PC-9 (cell line): ENCODE data around the gene GALNT2. TPM values are rescaled to one million over a fixed set of nuclear protein-coding genes. Genes with fewer than 3 reads are reported as not detected.

ENCODE experiments used
- BruUV-seq: library from RNA; stranded (reverse); fragments of 400-500 nt; replicated peaks from 2 replicates; lab custom pipeline; 2021; lab: Mats Ljungman, UMichigan
- CTCF ChIA-PET: fragments of 300-600 bp; sonication (Branson Sonifier 250); formaldehyde crosslinking; loops from one replicate; lab custom pipeline; 2022; ENCODE audit warnings: antibody characterized with exemption; lab: Charles Lee
- POLR2A ChIA-PET: fragments of 300-600 bp; sonication (Branson Sonifier 250); formaldehyde crosslinking; loops from one replicate; lab custom pipeline; 2022; ENCODE audit warnings: antibody characterized with exemption; ENCODE audit not compliant: unreplicated experiment; lab: Charles Lee
- DNase-seq, 2 experiments: peaks; one replicate each; pipeline versions ENCODE4 v3.0.0 to v3.0.0-alpha.2; 2015 to 2022; ENCODE audit warnings: mixed read lengths in 1 of 2
- H2AFZ ChIP-seq: fragments of 200-600 bp; sonication (generic); 2 replicates; pipeline ENCODE4 v1.8.1; 2017; ENCODE audit warnings: antibody characterized with exemption
- H3F3A ChIP-seq: fragments of 200-600 bp; sonication (generic); 2 replicates; pipeline ENCODE4 v1.8.1; 2017; ENCODE audit warnings: antibody characterized with exemption, mild to moderate bottlenecking, low read depth; ENCODE audit not compliant: insufficient read depth
- H3K27ac ChIP-seq: fragments of 200-600 bp; sonication (generic); 2 replicates; pipeline ENCODE4 v1.6.1; 2016; ENCODE audit warnings: mixed run types
- H3K27me3 ChIP-seq: fragments of 200-600 bp; sonication (generic); 2 replicates; pipeline ENCODE4 v1.6.1; 2016; ENCODE audit warnings: low read depth, mixed run types; ENCODE audit not compliant: insufficient read depth
- H3K36me3 ChIP-seq: fragments of 200-600 bp; sonication (generic); 2 replicates; pipeline ENCODE4 v1.6.1; 2016; ENCODE audit warnings: low read depth, mixed run types
- H3K4me1 ChIP-seq: fragments of 200-600 bp; sonication (generic); replicated peaks from 2 replicates; pipeline ENCODE4 v1.6.1; 2016; ENCODE audit warnings: mixed run types; ENCODE audit not compliant: insufficient read depth
- H3K4me2 ChIP-seq: fragments of 200-600 bp; sonication (generic); 2 replicates; pipeline ENCODE4 v1.6.1; 2017; ENCODE audit warnings: mixed run types
- H3K4me3 ChIP-seq: fragments of 200-600 bp; sonication (generic); 2 replicates; pipeline ENCODE4 v1.6.1; 2016; ENCODE audit warnings: mixed run types
- H3K79me2 ChIP-seq: fragments of 200-600 bp; sonication (generic); 2 replicates; pipeline ENCODE4 v1.6.1; 2017; ENCODE audit warnings: low read depth, mixed run types
- H3K9me2 ChIP-seq: fragments of 200-600 bp; sonication (generic); 2 replicates; pipeline ENCODE4 v1.8.1; 2017; ENCODE audit warnings: mild to moderate bottlenecking; ENCODE audit not compliant: insufficient read depth
- H3K9me3 ChIP-seq: fragments of 200-600 bp; sonication (generic); 2 replicates; pipeline ENCODE4 v1.8.1; 2016; ENCODE audit warnings: low read depth; ENCODE audit not compliant: insufficient read depth
- H4K20me1 ChIP-seq: fragments of 200-600 bp; sonication (generic); 2 replicates; pipeline ENCODE4 v1.8.1; 2017; ENCODE audit not compliant: insufficient read depth
- EZH2 ChIP-seq: fragments of 200-600 bp; sonication (generic); IDR thresholded peaks from 2 replicates; pipeline ENCODE4 v1.8.0; 2017; ENCODE audit warnings: antibody characterized with exemption, low read depth
- intact Hi-C: fragments of 100-400 bp; cut with micrococcal nuclease; formaldehyde crosslinking; loops from one replicate; pipeline ENCODE4 v1.10.0; 2022; ENCODE audit not compliant: unreplicated experiment
- total RNA-seq: library from RNA; stranded (reverse); gene quantifications from 2 replicates; pipeline ENCODE4 v1.2.3, GENCODE V29; 2021
- TF ChIP-seq, protein P1 (sequence below): fragments of 200-600 bp; sonication (generic); conservative IDR thresholded peaks from 2 replicates; pipeline ENCODE4 v1.6.1; 2017; ENCODE audit warnings: mixed run types, antibody characterized with exemption, mild to moderate bottlenecking, moderate library complexity

Gene GALNT2
- total RNA-seq, 1 experiment from 2014 or later: 121 TPM

DNA sequence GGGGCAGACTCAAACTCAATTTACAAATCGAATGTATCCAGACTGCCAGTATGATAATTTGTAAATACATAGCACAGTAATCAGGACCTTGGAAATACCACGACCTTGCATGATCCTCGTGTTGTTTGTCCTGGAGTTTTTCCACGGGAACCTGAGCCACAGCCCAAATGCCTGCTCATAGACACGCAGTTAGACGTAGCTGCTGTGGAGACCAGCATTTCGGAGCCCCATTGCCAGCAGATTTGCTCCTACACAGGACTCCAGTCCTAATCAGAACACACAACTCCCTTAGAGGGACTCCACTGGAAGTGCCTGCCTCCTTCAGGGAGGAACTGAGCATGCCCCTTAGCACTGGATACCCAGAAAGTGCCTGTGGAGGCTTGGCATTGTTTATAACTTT lies 163.2 kb downstream of the GALNT2 start:
- H3K27ac ChIP-seq: no peak overlapping the region
- intact Hi-C loops: loop anchor here (2.0 kb wide), 1 partner anchor 25 kb away; no protein-coding TSS in a partner anchor
- no TSS peak for BruUV-seq
- H3F3A ChIP-seq: no peaks in the 10 kb centered on the region
- H3K4me3 ChIP-seq: no peak overlapping the region
- H3K4me1 ChIP-seq: no peaks in the 10 kb centered on the region
- H3K79me2 ChIP-seq: no peaks in the 10 kb centered on the region
- ChIA-PET POLR2A (no interaction called here), CTCF (no interaction called here)
- no peak for TF ChIP-seq EZH2
- TF ChIP-seq, protein P1, sequence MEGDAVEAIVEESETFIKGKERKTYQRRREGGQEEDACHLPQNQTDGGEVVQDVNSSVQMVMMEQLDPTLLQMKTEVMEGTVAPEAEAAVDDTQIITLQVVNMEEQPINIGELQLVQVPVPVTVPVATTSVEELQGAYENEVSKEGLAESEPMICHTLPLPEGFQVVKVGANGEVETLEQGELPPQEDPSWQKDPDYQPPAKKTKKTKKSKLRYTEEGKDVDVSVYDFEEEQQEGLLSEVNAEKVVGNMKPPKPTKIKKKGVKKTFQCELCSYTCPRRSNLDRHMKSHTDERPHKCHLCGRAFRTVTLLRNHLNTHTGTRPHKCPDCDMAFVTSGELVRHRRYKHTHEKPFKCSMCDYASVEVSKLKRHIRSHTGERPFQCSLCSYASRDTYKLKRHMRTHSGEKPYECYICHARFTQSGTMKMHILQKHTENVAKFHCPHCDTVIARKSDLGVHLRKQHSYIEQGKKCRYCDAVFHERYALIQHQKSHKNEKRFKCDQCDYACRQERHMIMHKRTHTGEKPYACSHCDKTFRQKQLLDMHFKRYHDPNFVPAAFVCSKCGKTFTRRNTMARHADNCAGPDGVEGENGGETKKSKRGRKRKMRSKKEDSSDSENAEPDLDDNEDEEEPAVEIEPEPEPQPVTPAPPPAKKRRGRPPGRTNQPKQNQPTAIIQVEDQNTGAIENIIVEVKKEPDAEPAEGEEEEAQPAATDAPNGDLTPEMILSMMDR: no peak
- H2AFZ ChIP-seq: no peak overlapping the region
- no peak for DNase-seq
- no peaks in the 10 kb centered on the region for H3K36me3 ChIP-seq
- H3K9me2 ChIP-seq: no peaks in the 10 kb centered on the region
- no peaks in the 10 kb centered on the region for H3K9me3 ChIP-seq
- no peaks in the 10 kb centered on the region for H3K27me3 ChIP-seq
- no peak overlapping the region for H3K4me2 ChIP-seq
- H4K20me1 ChIP-seq: no peaks in the 10 kb centered on the region

DNA sequence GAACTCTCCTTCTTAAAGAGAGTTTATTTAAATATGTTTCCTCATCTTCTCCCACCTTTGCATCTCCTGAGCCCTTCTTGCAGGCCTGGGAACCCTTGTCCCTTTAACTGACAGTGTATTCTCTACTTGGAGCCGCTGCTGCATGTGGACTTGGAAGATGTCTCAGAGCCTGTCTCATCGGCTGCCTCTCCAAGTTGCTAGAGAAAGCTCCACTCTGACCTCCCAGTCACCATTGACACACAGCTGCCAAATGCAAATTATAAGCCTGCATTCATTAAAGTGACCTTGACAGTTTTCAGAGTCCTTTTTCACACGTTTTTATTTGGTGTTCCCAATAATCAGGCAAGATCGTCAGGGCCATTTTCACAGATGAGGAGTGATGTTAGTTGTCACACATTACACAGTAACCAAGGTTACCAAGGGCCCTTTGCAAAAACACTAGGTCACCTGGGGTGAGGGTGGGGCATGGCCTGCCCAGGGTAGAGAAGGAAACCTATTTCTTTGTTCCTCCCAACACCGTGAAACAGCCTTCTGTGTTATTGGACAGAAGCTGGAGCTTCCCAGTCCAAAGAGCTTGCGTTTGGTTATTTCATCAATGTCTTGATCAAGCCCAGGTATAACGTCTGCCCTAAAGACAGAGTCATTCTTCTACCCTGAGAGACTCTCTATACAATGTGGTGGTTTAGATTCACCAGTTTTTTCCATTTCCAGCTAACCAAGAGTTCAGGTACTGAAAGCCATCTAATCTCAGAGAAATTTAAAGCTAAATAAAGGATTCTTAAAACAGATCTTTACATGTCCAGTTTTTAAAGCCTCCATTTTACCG lies 164.1 kb downstream of the GALNT2 start:
- Histone ChIP-seq H3K36me3 (0 out of 2 replicates have a peak, but pooled peaks cover under 1% of the 10 kb centered on the region), H3K4me2 (peak overlapping the region; percentile 0; the same call in 1 of the 2 replicates), H3K4me1 (no peaks in the 10 kb centered on the region), H2AFZ (no peak overlapping the region), H3K9me3 (no peaks in the 10 kb centered on the region), H3K27me3 (no peaks in the 10 kb centered on the region), H3F3A (no peaks in the 10 kb centered on the region), H3K4me3 (no peak overlapping the region), H3K9me2 (no peaks in the 10 kb centered on the region), H4K20me1 (no peaks in the 10 kb centered on the region), H3K27ac (no peak overlapping the region), H3K79me2 (no peaks in the 10 kb centered on the region)
- peak in 1 of 2 experiments; percentile 33 for DNase-seq
- TF ChIP-seq EZH2: no peak
- TF ChIP-seq, protein P1: no peak
- BruUV-seq: no TSS peak
- intact Hi-C loops: loop anchor here (2.0 kb wide), 1 partner anchor 26 kb away; no protein-coding TSS in a partner anchor
- POLR2A ChIA-PET: interaction anchor here (1.1 kb wide), 1 partner anchor 147 kb away, joined by 3 read pairs; no protein-coding TSS in a partner anchor
- CTCF ChIA-PET: interaction anchor here (1.0 kb wide), 1 partner anchor 27 kb away, joined by 3 read pairs; no protein-coding TSS in a partner anchor

GRCh38 chr1:230231774-230232145 lies 164.7 kb downstream of the GALNT2 start:
- no peak overlapping the region for H3K27ac ChIP-seq
- H3K27me3 ChIP-seq: no peaks in the 10 kb centered on the region
- 0 out of 2 replicates have a peak, but pooled peaks cover 7% of the 10 kb centered on the region for H3K36me3 ChIP-seq
- TF ChIP-seq, protein P1: no peak
- no peak for TF ChIP-seq EZH2
- H3K9me3 ChIP-seq: no peaks in the 10 kb centered on the region
- peaks cover 6% of the 10 kb centered on the region; the same call in 1 of the 2 replicates for H3F3A ChIP-seq
- peak overlapping the region; percentile 0; the same call in 1 of the 2 replicates for H3K4me2 ChIP-seq
- ChIA-PET POLR2A (interaction anchor here (1.1 kb wide), 1 partner anchor 147 kb away, joined by 3 read pairs; no protein-coding TSS in a partner anchor), CTCF (interaction anchor here (1.0 kb wide), 1 partner anchor 28 kb away, joined by 3 read pairs; no protein-coding TSS in a partner anchor)
- no peaks in the 10 kb centered on the region for H3K79me2 ChIP-seq
- no peaks in the 10 kb centered on the region for H3K4me1 ChIP-seq
- H3K9me2 ChIP-seq: no peaks in the 10 kb centered on the region
- H3K4me3 ChIP-seq: no peak overlapping the region
- peak; percentile 46 to 73 for DNase-seq
- intact Hi-C loops: loop anchor here (2.0 kb wide), 1 partner anchor 27 kb away; no protein-coding TSS in a partner anchor
- H2AFZ ChIP-seq: no peak overlapping the region
- no peaks in the 10 kb centered on the region for H4K20me1 ChIP-seq
- BruUV-seq: no TSS peak
